H1 (cell line): Measurements from ENCODE around the gene TPMT. TPM values are rescaled to one million over a fixed set of nuclear protein-coding genes. Genes with fewer than 3 reads are reported as not detected.

Experiments
- CEBPB ChIP-seq: IDR thresholded peaks from 2 replicates; pipeline ENCODE4 v1.6.1; 2012; ENCODE audit warnings: low read depth, low read length
- NANOG ChIP-seq: IDR thresholded peaks from 2 replicates; pipeline ENCODE4 v1.6.1; 2011; ENCODE audit warnings: low read length, low read depth, mild to moderate bottlenecking, inconsistent platforms; ENCODE audit not compliant: insufficient read depth, poor library complexity, severe bottlenecking
- NRF1 ChIP-seq: IDR thresholded peaks from 2 replicates; pipeline ENCODE4 v1.6.1; 2011; ENCODE audit warnings: mild to moderate bottlenecking, low read depth, low read length, improper control_type of control experiment
- RXRA ChIP-seq: IDR thresholded peaks from 2 replicates; pipeline ENCODE4 v1.6.1; 2011; ENCODE audit warnings: low read depth, mild to moderate bottlenecking, low read length, moderate library complexity; ENCODE audit not compliant: insufficient read depth
- YY1 ChIP-seq: IDR thresholded peaks from 2 replicates; pipeline ENCODE4 v1.6.1; 2011; ENCODE audit warnings: low read depth, mild to moderate bottlenecking, low read length
- polyA plus RNA-seq, 7 experiments: library from polyadenylated mRNA; depleted of rRNA in 3 of 7; stranded (reverse) in 5 of 7; unstranded in 2 of 7; fragments of >200 nt in 5 of 7; fragments of 200-250 nt in 2 of 7; gene quantifications; 1 replicate in 5 of 7; 2 replicates in 1 of 7; 4 replicates in 1 of 7; pipeline versions ENCODE4 v1.2.1 to v1.2.3, GENCODE V29; 2011 to 2013; ENCODE audit warnings: missing spikeins in 2 of 7, mixed read lengths in 2 of 7
- total RNA-seq: library from RNA; stranded (reverse); fragmentation: NEBNext Ultra II Directional; extraction: Animal tissue kit (Norgen Biotek cat#: 25700); gene quantifications from 2 replicates; pipeline ENCODE4 v1.2.1, GENCODE V29; 2021
- TF ChIP-seq, protein P1 (sequence below): fragments of 300-600 bp; sonication (generic); IDR thresholded peaks from 2 replicates; pipeline ENCODE4 v1.7.1; 2012; ENCODE audit warnings: low read length, moderate library complexity, mild to moderate bottlenecking, inconsistent platforms; ENCODE audit not compliant: insufficient replicate concordance

Gene TPMT
- total and polyA plus RNA-seq, 2 of the 8 experiments (the other 6 are each of a cell fraction or from before 2014, with no cell fraction given) = 12.3 to 17.2 TPM

DNA sequence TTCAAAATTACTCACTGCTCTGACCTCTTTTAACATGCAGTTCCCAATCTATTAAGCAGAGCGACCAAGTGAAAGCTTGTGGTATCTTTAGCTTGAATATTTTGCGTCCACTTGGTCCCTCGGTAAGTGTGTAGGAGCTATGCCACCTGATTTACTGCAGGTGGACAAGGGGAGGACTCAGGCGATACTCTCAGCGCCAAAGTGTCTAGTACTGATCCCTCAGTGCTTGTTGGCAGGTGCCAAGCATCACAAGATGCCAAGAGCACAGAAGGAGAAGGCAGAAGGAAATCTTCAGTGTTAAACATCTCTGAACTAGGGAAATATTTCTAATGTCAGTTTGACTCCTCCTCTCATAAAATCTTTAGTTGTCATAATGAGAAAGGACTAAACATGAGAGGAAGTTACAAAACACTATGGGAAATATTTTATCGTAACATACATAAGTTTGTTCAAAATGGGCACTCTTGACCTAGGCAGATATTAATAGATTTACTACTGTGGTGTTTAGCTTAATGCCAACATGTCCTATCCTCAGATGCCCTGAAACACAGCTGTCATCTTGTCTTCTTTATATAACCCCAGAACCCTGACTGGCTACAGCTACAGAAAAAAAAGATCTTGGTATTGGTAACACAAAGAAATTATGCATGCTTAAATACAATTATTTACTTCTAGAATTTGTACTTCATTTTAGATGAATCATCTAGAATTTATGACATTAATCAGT lies 51.9 kb downstream of the TPMT start (continued):
- TF ChIP-seq, protein P1, sequence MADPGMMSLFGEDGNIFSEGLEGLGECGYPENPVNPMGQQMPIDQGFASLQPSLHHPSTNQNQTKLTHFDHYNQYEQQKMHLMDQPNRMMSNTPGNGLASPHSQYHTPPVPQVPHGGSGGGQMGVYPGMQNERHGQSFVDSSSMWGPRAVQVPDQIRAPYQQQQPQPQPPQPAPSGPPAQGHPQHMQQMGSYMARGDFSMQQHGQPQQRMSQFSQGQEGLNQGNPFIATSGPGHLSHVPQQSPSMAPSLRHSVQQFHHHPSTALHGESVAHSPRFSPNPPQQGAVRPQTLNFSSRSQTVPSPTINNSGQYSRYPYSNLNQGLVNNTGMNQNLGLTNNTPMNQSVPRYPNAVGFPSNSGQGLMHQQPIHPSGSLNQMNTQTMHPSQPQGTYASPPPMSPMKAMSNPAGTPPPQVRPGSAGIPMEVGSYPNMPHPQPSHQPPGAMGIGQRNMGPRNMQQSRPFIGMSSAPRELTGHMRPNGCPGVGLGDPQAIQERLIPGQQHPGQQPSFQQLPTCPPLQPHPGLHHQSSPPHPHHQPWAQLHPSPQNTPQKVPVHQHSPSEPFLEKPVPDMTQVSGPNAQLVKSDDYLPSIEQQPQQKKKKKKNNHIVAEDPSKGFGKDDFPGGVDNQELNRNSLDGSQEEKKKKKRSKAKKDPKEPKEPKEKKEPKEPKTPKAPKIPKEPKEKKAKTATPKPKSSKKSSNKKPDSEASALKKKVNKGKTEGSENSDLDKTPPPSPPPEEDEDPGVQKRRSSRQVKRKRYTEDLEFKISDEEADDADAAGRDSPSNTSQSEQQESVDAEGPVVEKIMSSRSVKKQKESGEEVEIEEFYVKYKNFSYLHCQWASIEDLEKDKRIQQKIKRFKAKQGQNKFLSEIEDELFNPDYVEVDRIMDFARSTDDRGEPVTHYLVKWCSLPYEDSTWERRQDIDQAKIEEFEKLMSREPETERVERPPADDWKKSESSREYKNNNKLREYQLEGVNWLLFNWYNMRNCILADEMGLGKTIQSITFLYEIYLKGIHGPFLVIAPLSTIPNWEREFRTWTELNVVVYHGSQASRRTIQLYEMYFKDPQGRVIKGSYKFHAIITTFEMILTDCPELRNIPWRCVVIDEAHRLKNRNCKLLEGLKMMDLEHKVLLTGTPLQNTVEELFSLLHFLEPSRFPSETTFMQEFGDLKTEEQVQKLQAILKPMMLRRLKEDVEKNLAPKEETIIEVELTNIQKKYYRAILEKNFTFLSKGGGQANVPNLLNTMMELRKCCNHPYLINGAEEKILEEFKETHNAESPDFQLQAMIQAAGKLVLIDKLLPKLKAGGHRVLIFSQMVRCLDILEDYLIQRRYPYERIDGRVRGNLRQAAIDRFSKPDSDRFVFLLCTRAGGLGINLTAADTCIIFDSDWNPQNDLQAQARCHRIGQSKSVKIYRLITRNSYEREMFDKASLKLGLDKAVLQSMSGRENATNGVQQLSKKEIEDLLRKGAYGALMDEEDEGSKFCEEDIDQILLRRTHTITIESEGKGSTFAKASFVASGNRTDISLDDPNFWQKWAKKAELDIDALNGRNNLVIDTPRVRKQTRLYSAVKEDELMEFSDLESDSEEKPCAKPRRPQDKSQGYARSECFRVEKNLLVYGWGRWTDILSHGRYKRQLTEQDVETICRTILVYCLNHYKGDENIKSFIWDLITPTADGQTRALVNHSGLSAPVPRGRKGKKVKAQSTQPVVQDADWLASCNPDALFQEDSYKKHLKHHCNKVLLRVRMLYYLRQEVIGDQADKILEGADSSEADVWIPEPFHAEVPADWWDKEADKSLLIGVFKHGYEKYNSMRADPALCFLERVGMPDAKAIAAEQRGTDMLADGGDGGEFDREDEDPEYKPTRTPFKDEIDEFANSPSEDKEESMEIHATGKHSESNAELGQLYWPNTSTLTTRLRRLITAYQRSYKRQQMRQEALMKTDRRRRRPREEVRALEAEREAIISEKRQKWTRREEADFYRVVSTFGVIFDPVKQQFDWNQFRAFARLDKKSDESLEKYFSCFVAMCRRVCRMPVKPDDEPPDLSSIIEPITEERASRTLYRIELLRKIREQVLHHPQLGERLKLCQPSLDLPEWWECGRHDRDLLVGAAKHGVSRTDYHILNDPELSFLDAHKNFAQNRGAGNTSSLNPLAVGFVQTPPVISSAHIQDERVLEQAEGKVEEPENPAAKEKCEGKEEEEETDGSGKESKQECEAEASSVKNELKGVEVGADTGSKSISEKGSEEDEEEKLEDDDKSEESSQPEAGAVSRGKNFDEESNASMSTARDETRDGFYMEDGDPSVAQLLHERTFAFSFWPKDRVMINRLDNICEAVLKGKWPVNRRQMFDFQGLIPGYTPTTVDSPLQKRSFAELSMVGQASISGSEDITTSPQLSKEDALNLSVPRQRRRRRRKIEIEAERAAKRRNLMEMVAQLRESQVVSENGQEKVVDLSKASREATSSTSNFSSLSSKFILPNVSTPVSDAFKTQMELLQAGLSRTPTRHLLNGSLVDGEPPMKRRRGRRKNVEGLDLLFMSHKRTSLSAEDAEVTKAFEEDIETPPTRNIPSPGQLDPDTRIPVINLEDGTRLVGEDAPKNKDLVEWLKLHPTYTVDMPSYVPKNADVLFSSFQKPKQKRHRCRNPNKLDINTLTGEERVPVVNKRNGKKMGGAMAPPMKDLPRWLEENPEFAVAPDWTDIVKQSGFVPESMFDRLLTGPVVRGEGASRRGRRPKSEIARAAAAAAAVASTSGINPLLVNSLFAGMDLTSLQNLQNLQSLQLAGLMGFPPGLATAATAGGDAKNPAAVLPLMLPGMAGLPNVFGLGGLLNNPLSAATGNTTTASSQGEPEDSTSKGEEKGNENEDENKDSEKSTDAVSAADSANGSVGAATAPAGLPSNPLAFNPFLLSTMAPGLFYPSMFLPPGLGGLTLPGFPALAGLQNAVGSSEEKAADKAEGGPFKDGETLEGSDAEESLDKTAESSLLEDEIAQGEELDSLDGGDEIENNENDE = no peak
- TF ChIP-seq RXRA = no peak
- no peak for TF ChIP-seq CEBPB
- no peak for TF ChIP-seq NRF1
- no peak for TF ChIP-seq YY1
- TF ChIP-seq NANOG = no peak
- TF ChIP-seq, all 59 proteins: peak for 0
